ENCODE data around the gene YIF1A. TPM values are rescaled to one million over a fixed set of nuclear protein-coding genes. Genes with fewer than 3 reads are reported as not detected.
A peak's percentile ranks its signal among the peaks of the same experiment; 100 is the strongest.

Gene YIF1A
- total and polyA plus RNA-seq, 2 of the 4 experiments (the other 2 are of a cell fraction): 128 to 207 TPM

DNA sequence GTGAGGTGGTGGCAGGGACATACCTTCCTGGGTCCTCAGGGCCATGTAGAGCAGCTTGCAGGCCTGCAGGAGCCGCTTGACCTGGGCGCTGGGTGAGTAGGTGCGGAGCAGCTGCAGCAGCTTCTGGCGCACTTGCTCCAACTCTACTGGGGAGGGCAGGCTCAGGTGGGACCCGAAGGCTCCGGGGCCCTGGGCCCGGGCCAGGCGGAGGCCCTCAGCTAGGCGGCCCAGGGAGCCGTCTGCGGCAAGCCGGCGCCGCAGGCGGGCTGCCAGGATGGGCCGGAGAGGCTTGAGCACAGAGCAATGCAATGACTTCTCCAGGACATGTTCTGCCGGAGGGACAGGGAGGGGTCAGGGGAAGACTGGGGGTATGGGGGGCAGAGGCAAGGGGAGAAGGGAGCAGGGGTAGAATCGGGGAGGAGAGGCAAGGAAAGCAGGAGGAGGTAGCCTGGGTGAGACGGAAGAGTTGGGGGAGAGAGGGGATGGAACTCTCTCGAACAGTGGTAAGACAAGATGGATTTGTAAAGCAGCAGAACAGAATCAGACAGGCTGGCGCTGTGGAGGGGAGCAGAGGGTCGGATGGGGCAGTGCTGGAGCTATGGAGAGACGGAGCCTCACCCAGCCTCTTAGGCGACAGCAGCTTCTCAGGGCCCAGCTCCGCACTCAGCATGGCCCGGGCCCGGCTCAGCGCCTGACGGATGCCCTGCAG, 45.1 kb upstream of the YIF1A start:
- 0 out of 2 replicates have a peak overlapping the region, but pooled peaks have one; percentile 24 for H3K4ac ChIP-seq (ENCODE audit: low read depth, low read length)
- no peak overlapping the region for H2BK5ac ChIP-seq (ENCODE audit: low read depth, low read length, poor library complexity, severe bottlenecking)
- H3K27ac ChIP-seq (ENCODE audit: insufficient read depth, low read length): no peak overlapping the region
- intact Hi-C loops (cut with micrococcal nuclease) (no loop called here), in situ Hi-C loops (cut with MboI; ENCODE audit: low sequenced_read_pairs) (no loop called here), dilution Hi-C loops (cut with HindIII; ENCODE audit: low sequenced_read_pairs, unreplicated experiment) (no loop called here)
- no peak overlapping the region for H2AFZ ChIP-seq (replicated peaks; ENCODE audit: low read length, poor library complexity)
- H3K56ac ChIP-seq (ENCODE audit: extremely low read depth, insufficient read depth, low read length): no peak overlapping the region
- H4K91ac ChIP-seq (ENCODE audit: insufficient read depth, low read depth, low read length): no peak overlapping the region
- no peak overlapping the region; the same call in 1 of the 2 replicates for H3K9ac ChIP-seq (ENCODE audit: low read depth, low read length)
- H3K79me1 ChIP-seq (ENCODE audit: low read depth in 1 of 2, low read length in 2 of 2): peaks cover 5 to 41% of the 10 kb centered on the region in 2 experiments; a peak in 3 of 4 replicates
- H2AK5ac ChIP-seq (ENCODE audit: low read depth, low read length): no peak overlapping the region
- WGBS, 2 experiments (ENCODE audit: extremely low coverage in 2 of 2, insufficient read length in 1 of 2): 85% methylated on average over 18 of the region's 29 CpGs; no CpG with 5 or more reads in 1 of the 2 experiments
- no TSS peak for BruUV-seq (replicated peaks)
- H3K23ac ChIP-seq (ENCODE audit: low read depth, low read length): peak overlapping the region; percentile 62; the same call in 1 of the 2 replicates
- H3K4me2 ChIP-seq (ENCODE audit: low read depth, low read length): no peak overlapping the region
- H2BK15ac ChIP-seq (ENCODE audit: low read depth, low read length): no peak overlapping the region
- H4K5ac ChIP-seq (ENCODE audit: low read depth, low read length): no peak overlapping the region
- no peaks in the 10 kb centered on the region for H3K27me3 ChIP-seq (ENCODE audit: control insufficient read depth, insufficient read depth, low read length)
- POLR2A ChIA-PET (ENCODE audit: unreplicated experiment): interaction anchor here (1.2 kb wide), 1 partner anchor 17 kb away, joined by 6 read pairs; the partner anchor contains the start of gene CD248
- ATAC-seq (ENCODE audit: low read depth): no peak
- DNase-seq: no peak
- H3K4me3 ChIP-seq (ENCODE audit: insufficient read depth, low read depth, low read length): no peak overlapping the region
- H2BK20ac ChIP-seq (ENCODE audit: low read depth, low read length): no peak overlapping the region
- peaks cover 23% of the 10 kb centered on the region for H3K4me1 ChIP-seq (ENCODE audit: control insufficient read depth, insufficient read depth, low read length)
- H3K18ac ChIP-seq (ENCODE audit: low read depth, low read length): no peak overlapping the region
- H4K20me1 ChIP-seq (ENCODE audit: insufficient read depth, low read length): peaks cover 21% of the 10 kb centered on the region
- H3K9me3 ChIP-seq (ENCODE audit: control insufficient read depth, insufficient read depth, low read length): no peaks in the 10 kb centered on the region
- H3K14ac ChIP-seq (replicated peaks; ENCODE audit: low read depth, low read length): no peak overlapping the region
- H4K8ac ChIP-seq (ENCODE audit: low read depth in 2 of 2, low read length in 2 of 2): no peak overlapping the region
- H2BK120ac ChIP-seq (ENCODE audit: low read depth, low read length): no peak overlapping the region
- CTCF ChIA-PET: interaction anchor here (1.2 kb wide), 1 partner anchor 21 kb away, joined by 4 read pairs; no protein-coding TSS in a partner anchor
- no peak overlapping the region for H2AK9ac ChIP-seq (replicated peaks; ENCODE audit: low read depth, low read length, poor library complexity)
- TF ChIP-seq, protein P1, sequence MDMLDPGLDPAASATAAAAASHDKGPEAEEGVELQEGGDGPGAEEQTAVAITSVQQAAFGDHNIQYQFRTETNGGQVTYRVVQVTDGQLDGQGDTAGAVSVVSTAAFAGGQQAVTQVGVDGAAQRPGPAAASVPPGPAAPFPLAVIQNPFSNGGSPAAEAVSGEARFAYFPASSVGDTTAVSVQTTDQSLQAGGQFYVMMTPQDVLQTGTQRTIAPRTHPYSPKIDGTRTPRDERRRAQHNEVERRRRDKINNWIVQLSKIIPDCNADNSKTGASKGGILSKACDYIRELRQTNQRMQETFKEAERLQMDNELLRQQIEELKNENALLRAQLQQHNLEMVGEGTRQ (IDR thresholded peaks at IDR 0.05; ENCODE audit: low read depth, low read length): no peak
- TF ChIP-seq, protein P2, sequence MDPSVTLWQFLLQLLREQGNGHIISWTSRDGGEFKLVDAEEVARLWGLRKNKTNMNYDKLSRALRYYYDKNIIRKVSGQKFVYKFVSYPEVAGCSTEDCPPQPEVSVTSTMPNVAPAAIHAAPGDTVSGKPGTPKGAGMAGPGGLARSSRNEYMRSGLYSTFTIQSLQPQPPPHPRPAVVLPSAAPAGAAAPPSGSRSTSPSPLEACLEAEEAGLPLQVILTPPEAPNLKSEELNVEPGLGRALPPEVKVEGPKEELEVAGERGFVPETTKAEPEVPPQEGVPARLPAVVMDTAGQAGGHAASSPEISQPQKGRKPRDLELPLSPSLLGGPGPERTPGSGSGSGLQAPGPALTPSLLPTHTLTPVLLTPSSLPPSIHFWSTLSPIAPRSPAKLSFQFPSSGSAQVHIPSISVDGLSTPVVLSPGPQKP (IDR thresholded peaks at IDR 0.05; ENCODE audit: borderline replicate concordance, low read depth, low read length): no peak
- TF ChIP-seq POLR2A (IDR thresholded peaks at IDR 0.05; ENCODE audit: low read depth, low read length): 0 out of 2 replicates have a peak, but pooled peaks have one; percentile 20
- H3K9me1 ChIP-seq (ENCODE audit: insufficient read depth, low read length): no peaks in the 10 kb centered on the region
- peaks cover 22% of the 10 kb centered on the region for H3K36me3 ChIP-seq (ENCODE audit: control insufficient read depth, insufficient read depth, low read length)
